Articular chondrocyte of knee joint (primary cell): ENCODE data around the gene SCO2. TPM values are rescaled to one million over a fixed set of nuclear protein-coding genes. Genes with fewer than 3 reads are reported as not detected.

ENCODE experiments used
- total RNA-seq: library from RNA; depleted of rRNA; stranded (reverse); fragments of >200 nt; gene quantifications from 2 replicates; pipeline ENCODE4 v1.2.3, GENCODE V29; 2012

The SCO2 gene
- 2.5 TPM in 2 replicates for total RNA-seq

DNA sequence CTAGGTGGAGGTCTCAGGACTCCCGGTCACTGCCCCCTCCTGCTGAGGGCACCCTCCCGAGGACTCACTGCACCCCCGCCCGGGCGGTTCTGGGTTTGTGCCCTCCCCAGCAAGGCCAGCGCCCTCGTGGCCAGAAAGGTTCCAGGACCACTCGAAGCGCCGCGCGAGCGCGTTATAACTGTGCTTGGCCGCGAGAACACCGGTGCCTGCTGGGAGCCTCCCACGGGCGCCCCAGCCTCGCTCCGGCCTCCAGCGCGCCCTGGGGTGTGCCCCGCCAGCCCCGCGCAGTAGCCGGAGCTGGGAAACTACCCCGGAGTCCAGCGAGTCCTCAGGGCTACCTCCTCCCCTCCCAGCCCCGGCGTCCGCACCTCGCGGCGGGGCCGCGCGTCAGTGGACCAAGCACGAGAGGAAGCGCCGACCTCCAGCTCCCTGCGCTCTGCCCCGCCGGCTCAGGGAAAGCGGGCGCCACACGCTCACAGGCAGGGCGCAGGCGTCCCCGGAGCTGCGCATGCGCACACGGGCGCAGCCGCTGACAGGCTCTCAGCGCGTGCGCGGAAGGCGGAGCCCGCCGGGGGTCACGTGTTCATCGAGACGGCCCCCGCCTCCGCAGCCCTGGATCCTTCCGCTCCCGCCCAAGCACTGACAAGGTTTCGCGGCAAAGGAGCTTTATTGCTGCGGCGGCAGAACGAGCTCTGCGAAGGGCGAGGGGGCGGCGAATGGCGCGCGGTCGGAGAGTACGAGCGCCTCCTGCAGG, at the start of gene SCO2:
Gene SCO2 (minus strand): TSS at position 495 of the 754 bp plus-strand sequence. CDS start 1,187 bp downstream, outside the sequence.

GRCh38 chr22:50562523-50563412, 37.4 kb upstream of the SCO2 start, which contains the start of gene SYCE3:
SYCE3 (minus strand) TSS chr22:50562919; CDS start chr22:50556405, 6,514 bp downstream.

GRCh38 chr22:50545522-50546325, 20.3 kb upstream of the SCO2 start, which contains the start of gene KLHDC7B:
KLHDC7B (plus strand) TSS chr22:50545899; CDS start chr22:50546244, 345 bp downstream.

DNA sequence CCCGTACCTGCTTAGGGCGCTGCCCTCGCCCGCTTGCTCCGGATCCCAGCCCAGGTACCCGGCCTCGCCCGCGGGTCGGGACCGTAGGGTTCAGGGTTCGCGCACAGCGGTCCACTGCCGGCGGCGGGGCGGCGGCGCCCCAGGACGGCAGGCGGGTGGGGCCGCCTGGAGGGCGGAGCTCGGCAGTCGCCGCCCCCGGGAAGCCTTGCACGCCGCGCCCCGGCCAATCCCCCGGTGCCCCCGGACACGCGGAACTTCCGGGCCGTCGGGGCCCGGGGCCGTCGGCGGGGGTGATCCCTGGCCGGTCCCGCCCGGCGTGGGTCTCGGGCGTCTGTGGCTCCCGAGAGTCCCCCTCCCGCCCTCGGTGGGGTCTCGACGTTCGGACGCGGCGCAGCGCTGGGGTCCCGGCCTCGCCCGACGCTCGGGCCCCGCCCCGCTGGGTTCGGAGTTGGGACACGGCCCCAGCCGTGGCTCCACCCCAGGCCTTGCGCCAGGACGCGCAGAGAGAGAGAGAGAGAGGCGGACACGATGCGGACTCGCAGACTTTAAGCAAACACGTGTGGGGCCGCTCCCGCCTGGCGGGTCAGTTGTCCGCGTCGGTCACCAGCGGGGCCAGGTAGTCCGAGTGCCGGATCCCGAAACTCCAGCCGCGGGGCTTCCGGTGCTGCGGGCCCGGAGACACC, 4.6 kb upstream of the SCO2 start, which contains the start of gene TYMP:
Gene TYMP (minus strand): TSS at position 116 of the 683 bp plus-strand sequence. CDS start 303 bp downstream, outside the sequence.

GRCh38 chr22:50507991-50508884, 17.2 kb downstream of the SCO2 start, which contains the start of gene NCAPH2:
NCAPH2 (plus strand) TSS chr22:50508224; CDS start chr22:50508338, 114 bp downstream.

GRCh38 chr22:50507421-50507990, 17.9 kb downstream of the SCO2 start, which contains the start of gene LMF2:
LMF2 (minus strand) TSS chr22:50507702; CDS start chr22:50507675, 27 bp downstream.

DNA sequence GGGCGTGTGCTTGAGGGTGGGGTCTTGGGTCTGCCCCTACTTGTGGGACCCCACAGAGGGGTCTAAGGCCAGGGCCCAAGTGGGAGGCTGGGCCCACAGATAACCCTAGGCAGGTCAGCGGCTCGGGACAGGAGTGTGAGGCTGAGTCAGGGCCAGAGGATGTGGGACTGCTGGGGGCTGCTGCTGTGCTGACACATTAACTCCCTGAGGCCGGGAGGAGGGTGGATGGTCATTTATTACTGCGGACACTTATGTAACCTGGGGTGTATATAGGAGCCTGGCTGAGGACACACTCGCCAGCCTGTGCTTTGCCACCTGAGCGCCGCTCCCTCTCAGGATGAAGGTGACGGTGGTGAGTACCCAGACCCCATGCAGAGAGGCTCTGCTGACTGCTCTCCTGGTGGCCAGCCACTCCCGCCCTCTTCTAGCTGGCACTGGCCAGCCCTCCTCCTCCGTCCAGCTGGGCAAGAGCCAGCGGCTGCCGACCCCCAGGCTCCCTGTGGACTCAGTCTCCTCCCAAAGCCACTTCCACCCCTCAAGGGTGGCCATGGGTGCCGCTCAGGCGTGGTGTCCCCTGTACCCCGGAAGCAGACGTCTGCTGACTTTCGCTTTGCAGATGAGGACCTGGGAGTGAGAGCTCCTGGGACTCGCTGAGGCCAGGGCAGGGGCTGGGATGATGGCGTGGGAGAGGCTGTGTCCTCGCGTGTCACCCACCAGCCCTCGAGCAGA, 38.7 kb downstream of the SCO2 start, which contains the start of gene MIOX:
Gene MIOX (plus strand): TSS at position 299 of the 729 bp plus-strand sequence. CDS start 39 bp downstream, at position 338.

DNA sequence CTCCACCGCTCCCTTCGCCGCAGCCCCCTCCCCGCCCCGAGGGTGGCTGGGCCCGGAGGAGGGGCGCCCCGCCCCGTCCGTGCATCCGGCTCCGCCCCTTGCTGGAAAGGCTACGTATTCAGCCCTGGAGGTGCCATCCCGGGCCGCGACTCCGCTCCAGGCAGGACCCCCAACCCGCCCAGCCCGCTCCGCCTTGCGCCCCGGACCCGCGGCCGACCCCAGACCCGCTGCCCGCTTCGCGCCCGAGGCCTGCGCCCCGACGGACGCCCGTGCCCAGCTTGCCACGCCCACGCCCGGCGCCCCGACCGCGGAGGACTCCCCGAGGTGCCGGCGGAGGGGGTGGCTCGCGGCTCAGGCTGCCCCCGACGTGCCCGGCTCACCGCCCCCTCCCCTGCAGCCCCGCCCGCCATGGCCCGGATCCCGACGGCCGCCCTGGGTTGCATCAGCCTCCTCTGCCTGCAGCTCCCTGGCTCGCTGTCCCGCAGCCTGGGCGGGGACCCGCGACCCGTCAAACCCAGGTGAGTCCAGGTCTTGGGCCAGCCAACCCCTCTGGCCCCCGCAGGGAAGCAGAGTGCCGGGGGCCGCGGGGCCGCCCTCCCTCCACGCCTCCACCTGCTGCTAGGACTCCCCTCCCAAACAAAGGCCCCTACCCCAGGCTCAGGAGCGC, 43.8 kb downstream of the SCO2 start, which contains the start of gene ADM2:
Gene ADM2 (plus strand): TSS at position 104 of the 667 bp plus-strand sequence. CDS start 305 bp downstream, at position 409.

GRCh38 chr22:50474710-50475651, 50.4 kb downstream of the SCO2 start, which contains the start of gene SBF1:
SBF1 (minus strand) TSS chr22:50475035; CDS start chr22:50474840, 195 bp downstream.

Other genes starting within 250 kb of the SCO2 start
- 179 and 192 TPM in 2 replicates for gene PLXNB2, start 218.0 kb downstream of the SCO2 start, total RNA-seq
- gene DENND6B, start 198.6 kb downstream of the SCO2 start, total RNA-seq = 3.7 and 4.4 TPM in 2 replicates
- 25.7 and 36.8 TPM in 2 replicates for gene PPP6R2, start 182.3 kb downstream of the SCO2 start, total RNA-seq
- gene SBF1, start 50.6 kb downstream of the SCO2 start, total RNA-seq = 46.3 and 52.2 TPM in 2 replicates
- gene ADM2, start 44.1 kb downstream of the SCO2 start, total RNA-seq = 3.0 and 4.4 TPM in 2 replicates
- gene MIOX, start 38.7 kb downstream of the SCO2 start, total RNA-seq = not detected in 2 replicates
- 40.6 and 46.5 TPM in 2 replicates for gene LMF2, start 17.9 kb downstream of the SCO2 start, total RNA-seq
- 23.5 and 26.5 TPM in 2 replicates for gene NCAPH2, start 17.4 kb downstream of the SCO2 start, total RNA-seq
- 50.7 and 69.0 TPM in 2 replicates for gene TYMP, start 4.4 kb upstream of the SCO2 start, total RNA-seq
- 0.11 and 0.13 TPM in 2 replicates for gene KLHDC7B, start 20.3 kb upstream of the SCO2 start, total RNA-seq
- not detected in 2 replicates for gene SYCE3, start 37.3 kb upstream of the SCO2 start, total RNA-seq
- gene CPT1B, start 52.8 kb upstream of the SCO2 start, total RNA-seq = 2.4 TPM in 2 replicates
- gene CHKB, start 57.3 kb upstream of the SCO2 start, total RNA-seq = 21.5 and 26.7 TPM in 2 replicates
- 0.86 and 1.0 TPM in 2 replicates for gene MAPK8IP2, start 75.2 kb upstream of the SCO2 start, total RNA-seq
- 28.0 and 30.6 TPM in 2 replicates for gene ARSA, start 102.6 kb upstream of the SCO2 start, total RNA-seq
- gene SHANK3, start 147.2 kb upstream of the SCO2 start, total RNA-seq = 0.39 and 0.54 TPM in 2 replicates
- not detected in 2 replicates for gene ACR, start 212.6 kb upstream of the SCO2 start, total RNA-seq